HS-5 (cell line): ENCODE data around the gene USP36.

ENCODE experiments used
- DNase-seq: peaks from one replicate; pipeline ENCODE4 v3.0.0-alpha.2; 2012; ENCODE audit warnings: low read depth

The USP36 gene

DNA sequence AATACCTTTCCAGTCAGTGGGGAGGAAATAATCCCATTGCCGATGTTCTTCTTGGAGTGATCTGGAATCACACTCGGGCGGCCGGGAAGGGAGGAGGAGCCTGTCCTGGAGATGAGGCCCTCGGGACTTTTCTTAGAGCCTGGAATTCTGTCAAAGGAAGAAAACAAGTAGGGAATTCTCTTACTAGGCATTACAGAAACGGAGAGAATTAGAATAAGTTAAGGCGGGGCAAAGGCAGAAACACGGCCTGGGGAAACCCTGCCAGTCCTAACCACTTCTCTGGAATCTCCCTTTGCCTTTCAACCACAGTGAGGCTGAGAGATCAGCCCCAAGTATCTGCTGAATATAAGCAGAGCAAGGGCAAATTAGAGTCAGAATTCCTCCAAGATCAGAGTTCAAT lies 27.8 kb downstream of the USP36 start:
- no peak for DNase-seq

DNA sequence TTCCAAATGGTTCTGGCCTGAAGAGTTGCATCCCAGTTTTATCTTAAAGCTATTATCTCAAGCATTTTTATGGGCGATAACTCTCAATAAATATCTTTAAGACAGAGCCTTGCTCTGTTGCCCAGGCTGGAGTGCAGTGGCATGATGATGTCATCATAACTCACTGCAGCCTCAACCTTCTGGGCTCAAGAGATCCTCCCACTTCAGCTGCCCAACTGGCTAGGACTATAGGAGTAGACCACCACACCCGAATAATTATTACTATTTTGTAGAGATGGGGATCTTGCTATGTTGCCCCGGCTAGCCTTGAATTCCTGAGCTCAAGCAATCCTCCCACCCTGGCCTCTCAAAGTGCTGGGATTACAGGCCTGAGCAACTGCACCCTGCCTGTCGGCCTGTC lies 32.5 kb downstream of the USP36 start:
- no peak for DNase-seq

DNA sequence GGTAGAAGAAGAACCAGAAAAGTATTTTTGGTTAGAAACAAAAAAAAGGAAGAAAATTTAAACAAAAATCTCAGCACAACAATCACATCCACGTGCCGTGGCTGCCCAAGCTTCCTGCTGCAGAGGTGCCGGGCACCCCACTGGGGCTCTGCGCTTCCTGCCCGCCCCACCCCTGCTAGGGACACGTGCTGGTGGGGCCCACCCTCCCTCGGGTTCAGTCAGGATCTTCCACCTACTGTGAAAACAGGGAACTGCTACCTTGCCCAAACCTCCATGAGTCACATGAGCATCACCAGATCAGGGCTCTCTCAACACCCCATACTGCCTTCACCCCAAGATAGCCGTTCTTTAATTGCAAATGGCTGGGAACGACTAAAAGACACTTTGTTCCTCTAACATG lies 34.2 kb downstream of the USP36 start:
- no peak for DNase-seq

DNA sequence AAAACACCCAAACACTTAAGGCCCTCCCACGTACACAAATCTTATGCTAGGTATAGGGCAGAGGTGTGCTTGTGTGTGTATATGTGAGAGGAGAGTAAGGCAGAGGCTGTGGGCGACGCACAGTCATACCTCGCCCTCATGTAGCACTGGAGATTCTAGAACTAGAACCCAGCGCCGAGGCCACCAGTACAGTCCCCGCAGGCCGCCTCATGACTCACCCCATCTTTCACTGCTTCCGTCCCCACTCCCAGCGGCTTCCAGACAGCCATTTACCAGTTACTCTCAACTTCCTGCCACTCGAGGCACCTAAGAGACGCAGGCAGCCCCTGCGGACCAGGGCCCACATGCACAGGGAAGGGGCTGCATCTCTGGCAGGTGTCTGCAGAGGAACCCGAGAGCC lies 35.3 kb downstream of the USP36 start:
- DNase-seq, result no peak

DNA sequence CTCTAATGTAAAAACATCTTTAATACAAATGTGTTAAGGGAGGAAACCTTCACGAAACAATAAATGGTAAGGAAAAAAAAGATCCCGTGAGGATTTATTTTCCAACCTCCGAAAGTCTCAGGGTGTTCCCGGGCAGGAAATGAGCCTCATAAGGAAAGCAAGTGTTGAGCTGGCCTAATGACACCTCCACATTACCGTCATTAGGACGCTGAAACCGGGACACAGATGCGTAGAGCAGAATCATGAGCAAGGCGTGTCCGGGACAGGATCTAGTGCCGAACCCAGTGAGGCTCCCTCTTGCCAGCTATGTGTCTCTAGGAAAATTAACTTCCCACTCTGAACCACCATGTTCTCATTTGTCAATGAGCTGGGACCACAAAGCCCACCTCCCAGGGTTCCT lies 35.8 kb downstream of the USP36 start:
- no peak for DNase-seq

DNA sequence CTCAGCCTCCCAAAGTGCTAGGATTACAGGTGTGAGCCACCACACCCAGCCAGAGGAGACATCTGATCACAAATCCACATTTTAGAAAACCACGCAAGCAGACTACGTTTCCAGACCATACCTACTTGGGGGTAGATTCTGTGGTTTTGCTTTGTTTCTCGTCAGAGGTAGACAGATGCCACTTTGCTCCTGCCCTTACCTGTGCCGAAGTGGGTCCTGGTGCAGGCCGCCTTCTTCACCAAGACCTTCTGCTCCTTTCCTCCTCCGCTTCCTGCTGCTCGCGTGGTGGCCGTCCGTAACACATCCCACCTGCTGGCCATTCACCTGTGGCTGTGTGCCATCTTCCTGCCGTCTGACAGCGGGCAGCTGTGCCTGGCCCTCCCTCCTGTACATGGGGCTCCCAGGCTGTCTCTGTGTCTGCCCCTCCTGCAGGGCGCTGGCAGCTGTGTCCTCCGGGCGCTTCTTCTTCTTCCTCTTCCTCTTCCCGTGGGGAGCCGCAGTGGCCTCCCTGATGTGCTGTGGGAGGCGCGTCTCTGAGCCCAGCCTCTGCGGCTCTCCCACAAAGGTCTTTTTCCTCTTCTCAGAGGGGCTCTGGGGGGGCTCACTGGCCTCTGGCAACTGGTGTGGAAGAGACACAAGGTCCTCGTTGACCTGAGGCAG lies 37.3 kb downstream of the USP36 start:
- no peak for DNase-seq

DNA sequence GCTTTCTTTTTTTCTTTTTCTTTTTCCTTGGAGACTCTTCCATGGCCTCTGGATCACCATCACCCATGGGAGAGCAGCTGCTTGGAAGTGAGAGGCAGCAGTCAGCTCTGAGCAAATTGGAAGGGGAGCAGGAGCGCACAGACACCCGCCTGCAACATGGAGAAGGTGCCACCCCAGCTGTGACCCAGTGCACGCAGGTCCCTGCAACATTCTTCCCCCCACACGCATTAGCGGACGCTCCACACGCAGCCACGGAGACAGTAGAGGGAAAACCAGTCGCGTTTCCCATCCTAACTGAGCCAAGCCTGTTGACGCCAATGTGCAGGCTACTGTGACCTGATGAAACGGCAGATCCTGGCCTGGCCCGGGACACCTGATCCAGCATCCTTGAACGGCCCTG lies 38.2 kb downstream of the USP36 start:
- DNase-seq, result no peak

DNA sequence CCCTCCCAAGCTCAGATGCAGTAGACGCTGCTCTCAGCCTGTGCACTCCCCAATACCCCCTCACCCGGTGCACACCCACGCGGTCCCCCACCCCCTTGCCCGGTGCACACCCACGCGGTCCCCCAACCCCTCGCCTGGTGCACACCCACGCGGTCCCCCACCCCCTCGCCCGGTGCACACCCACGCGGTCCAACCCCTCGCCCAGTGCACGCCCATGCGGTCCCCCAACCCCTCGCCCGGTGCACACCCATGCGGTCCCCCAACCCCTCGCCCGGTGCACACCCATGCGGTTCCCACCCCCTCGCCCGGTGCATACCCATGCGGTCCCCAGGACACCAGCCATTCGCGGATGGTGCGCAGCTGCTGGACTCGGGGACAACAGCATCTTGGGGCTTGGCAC lies 38.6 kb downstream of the USP36 start:
- DNase-seq, result no peak

DNA sequence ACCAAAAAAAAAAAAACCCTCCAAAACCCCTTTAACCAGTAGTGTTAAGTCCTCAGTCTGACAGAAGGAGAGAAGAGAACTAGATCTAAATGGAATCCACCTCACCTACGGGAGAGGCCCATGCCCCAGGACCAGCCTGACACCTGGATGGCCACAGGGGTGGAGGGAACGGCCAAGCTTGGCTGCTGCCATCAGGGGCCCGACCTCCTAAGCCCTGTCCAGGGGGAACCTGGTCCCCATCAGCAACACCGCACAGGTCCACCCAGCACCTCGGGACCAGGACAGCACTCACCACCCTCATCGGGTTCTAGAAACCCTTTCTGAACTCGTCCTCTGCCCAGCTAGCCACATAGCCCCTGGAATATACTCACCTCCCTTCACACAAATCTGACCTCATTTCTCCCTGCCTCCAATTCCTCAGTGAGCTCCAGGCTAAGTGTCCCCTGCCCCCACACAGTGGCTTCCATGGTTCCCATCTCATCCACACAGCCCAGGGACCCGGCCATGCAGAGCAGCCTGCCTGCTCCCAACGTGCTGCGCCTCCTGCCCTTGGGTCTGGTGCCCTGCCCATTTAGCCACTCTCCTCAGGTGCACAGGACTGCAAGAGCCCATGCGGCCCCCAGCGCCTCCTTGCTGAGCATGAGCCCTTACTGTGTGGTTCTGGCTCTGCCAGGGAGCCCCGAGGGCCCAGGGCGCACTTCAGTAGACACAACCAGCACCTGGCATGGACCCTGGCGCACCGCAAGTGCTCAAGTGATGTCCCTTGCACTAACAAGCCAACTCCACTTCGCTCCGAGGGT lies 40.3 kb downstream of the USP36 start:
- DNase-seq, result no peak

DNA sequence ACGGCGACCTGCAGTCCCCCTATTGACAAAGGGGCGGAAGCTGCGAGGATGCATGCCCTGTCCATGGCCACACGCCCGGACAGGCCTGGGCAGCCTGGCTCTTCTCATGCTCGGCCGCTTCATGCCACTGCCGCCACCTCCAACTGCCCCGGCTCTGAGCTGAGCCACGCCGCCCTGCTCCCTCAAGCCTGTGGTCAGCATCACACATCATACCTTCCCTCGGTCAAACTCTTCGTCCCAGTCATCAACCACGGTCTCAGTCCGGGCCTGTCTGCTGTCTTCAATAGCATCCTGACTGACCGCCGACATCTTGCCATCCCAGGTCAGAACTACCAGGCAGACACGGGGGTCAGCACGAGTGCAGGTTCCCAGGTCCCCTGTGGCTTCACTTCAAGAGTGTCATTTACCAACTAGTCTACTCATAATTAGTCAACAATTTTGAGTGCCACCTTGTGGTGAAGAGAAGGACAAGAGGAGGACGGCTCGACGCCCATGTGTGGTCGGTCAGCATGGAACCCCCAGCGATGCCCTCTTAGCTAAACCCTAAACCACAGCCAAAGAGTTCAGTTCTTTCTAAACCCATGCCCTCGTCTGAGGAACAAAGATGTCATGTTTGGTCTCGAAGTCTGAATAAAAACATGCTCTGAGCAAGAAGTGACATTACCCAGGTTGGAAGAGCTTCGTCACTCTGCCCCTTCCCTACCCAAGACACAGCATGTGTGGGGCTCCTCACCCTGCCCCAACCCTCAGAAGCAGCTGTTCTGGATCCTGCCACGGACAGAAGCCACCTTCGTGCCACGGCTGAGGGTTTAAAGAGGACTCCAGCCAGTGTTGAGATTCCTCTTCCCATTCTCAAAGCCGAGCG lies 41.7 kb downstream of the USP36 start:
- DNase-seq, result no peak

DNA sequence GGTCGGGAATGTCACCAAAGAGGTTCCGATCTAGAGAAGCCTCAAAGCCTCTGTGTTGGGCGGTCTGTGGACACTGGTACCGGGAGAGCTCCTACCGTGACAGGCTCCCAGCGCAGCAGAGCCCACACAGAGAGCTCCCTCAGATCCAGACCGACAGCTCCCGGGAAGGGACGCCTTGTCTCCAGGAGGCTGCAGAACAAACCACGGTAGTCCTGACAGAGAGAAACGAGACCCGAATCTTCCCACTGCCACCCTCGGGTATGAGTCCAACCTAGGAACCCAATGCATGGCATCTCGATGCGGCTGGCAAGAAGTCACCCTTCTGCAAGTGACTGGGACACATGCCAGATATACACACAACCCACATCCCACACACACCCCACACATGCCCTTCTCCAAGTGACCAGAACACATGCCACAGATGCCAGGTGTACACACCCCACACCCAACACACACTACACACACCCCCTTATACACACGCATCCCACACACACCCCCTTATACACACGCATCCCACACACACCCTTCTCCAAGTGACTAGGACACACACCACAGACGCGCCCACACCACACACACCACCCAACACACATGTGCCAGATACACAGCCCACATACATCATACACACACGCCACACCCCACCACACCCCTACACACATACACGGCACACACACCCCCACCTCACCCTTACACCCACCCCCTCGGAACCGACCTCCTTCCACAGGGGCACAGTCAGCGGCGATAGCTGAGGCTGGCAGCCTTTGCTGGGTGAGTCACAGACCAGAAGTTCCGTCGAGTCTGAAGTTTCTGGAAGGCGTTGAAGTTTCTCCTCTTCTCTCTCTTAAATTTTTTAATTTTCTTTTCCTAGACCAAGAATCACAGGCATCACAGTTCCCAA lies 42.7 kb downstream of the USP36 start:
- DNase-seq, result no peak

DNA sequence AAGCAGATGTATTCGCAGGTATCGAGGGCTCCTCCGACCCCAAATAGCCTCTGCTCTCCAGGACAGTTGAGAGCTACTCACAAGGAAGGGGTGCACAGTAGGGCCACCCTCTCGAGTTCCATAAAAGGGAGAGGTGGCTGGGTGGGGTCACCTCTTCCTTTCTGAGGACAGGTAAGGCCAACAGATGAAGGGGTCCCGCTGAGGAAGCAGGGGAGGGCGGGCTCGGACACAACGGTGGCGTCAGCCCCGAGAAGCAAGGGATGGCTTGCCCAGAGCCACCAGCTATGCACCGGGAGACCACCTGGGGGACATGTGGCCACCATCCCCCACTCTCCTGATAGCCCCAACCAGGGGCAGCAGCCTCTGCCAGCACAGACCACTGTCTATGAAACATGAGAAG lies 43.4 kb downstream of the USP36 start:
- DNase-seq, result no peak

DNA sequence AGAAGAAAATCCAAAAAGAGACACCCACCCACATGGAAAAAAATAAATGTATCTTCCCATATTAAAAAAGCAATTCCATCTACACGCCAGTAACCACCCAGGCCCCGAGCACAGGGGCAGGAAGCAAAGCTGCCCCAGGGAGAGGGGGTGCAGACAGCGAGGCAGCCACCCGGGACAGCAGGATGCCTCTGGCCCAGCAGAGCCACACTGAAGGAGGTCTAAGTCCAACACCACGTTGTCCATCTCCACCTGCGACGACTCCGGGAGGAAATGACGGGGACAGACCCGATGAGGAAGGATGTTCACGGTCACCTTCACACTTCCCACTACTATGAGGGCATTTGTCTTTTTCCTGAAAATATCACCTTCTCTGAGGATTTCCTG lies 44.1 kb downstream of the USP36 start:
- no peak for DNase-seq

DNA sequence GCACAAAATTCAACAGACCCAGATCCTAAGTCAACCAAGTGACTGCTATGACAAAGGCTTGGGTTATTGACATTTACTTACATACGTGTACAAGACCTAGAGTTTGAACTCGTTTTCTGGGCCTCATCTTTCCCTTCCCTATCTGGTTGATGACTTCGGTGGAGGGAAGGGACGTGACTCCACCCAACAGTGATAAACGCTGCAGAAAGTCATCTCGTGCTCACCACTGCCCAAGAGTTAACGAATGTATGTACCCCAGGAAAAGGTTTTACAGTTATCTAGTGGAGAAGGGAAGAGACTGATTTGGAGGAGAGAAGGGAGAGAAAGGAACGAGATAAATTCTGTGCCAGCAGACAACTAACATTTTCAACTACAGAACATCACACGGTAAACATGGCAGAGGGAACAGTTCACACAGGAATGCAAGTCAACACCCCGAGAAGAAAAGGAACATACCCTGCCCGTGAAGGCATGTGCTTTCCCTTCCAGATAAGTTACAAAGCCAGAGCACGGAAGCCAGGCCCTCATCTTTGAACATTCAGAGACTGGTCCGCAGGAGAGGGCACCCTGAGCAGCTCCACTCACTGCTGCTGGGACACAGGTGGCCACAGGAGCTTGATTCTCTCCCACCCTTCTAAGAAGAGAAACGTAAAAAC lies 44.6 kb downstream of the USP36 start:
- DNase-seq, result no peak

DNA sequence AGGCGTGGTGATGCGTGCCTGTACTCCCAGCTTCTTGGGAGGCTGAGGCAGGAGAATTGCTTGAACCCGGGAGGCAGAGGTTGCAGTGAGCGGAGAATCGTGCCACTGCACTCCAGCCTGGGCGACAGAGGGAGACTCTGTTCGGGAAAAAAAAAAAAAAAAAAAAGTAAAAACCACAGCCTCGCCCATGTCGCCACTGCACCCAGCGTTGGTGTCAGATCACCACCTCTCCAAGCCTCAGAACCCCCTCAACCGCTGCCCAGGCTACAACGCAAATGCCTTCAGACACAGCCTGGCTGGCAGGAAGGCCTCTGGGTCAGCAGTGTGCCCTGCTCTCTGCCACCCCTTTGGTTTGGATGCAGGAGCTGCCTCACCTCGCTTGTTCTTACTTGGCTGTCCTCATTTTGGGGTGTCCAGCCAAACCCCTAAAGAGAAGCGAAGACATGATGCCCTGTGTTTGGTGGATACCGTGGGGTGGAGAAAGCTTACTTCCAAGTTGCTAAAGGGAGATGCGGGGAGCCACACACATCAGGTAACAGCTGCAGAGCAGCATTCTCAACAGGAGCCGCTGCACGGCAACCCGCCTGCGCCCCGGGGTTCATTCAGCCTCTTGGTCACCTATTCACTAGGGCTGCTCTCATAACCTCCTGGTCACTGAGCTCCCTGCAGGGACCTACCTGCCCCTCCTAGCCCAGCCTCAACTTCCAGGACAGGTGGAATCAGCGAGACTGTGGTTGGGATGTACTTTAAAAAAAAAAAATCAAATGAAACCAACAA lies 45.6 kb downstream of the USP36 start:
- DNase-seq, result no peak

DNA sequence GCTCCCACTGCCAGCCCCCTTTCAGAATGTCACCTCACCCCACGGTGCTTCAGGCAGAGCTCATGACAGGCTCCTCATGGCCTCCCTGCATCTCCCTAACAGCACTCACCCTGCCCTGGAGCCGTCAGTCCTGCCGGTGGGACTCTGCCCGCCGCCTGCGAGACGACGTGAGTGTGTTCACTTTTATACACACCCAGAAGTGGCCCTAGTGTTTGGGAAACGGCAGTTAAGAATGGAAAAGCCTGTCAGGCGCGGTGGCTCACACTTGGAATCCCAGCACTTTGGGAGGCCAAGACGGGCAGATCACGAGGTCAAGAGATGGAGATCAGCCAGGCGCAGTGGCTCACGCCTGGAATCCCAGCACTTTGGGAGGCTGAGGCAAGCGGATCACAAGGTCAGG lies 46.2 kb downstream of the USP36 start:
- DNase-seq, result no peak

DNA sequence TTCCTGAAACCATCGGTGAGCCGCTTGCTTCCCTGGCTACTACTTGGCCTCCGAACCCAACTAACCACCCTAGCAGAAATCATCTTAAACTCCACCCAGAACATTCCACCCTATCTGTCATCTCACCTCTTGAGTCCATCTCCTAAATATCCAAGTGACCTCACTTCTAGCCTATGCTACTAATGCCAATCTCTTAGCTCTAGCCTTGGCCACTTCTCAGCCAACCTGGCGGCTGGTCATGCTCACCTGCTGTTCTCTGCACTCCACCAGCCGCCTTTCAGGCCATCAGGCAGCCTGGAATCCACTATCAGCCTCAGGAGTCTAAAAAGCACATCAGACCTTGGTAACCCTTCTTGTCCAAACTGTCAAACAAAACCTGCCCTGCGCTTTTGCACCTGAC lies 46.6 kb downstream of the USP36 start:
- no peak for DNase-seq

DNA sequence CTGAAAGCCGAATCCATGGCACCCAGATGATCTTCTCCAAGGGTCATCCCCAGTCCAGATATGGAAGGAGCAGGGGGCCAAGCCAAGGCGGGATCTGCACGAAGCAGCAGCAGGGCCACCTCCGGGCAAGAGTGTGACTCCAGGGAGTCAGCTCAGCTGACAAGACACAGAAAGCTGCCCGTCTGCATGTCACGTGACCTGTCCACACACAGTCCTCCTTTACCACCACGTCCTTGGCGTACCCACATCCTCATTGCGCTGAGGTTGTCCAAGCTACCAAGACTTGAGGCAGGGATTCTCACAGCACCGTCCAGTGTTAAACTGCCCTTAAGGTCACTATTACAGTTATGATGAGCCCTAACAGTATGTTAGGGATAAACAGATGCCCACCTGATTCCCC lies 47.2 kb downstream of the USP36 start:
- DNase-seq, result no peak

DNA sequence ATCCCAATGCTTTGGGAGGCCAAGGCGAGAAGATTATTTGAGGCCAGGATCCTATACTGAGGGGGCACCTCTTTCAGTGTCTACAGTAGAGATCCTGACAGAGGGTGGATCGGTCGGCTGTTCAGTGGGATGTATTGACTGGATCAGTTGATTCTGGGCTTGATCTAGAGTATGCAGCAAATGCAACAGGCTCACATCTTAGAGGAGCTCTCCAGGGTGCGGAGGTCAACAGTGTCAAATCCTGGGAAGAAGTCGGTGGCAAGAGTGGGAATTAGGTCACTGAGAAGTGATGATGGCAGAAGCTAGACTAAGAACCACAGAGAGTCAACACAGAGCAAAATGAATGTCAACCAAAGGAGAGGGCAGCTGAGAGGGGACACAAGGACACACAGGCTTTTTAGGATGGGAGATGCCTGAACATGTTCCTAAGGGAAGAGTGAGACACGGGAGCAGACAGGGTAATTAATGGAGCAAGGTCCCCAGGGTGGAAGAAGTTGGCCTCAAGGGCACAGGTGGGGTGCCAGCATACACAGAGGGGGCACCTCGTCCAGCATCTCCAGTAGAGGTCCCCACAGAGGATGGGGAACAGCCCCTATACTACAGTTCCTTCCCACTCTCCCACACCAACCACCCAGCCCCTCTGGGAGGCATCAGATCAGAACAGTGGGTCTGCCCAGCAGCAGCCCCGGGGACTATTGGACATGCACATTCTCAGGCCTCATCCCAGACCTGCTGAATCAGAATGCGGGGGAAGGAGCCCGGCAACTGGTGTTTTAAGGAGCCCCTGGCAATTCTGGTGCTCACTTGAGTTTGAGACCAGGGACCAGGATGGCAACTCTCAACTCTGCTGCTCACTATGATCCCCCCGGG lies 48.5 kb downstream of the USP36 start:
- DNase-seq, result no peak

DNA sequence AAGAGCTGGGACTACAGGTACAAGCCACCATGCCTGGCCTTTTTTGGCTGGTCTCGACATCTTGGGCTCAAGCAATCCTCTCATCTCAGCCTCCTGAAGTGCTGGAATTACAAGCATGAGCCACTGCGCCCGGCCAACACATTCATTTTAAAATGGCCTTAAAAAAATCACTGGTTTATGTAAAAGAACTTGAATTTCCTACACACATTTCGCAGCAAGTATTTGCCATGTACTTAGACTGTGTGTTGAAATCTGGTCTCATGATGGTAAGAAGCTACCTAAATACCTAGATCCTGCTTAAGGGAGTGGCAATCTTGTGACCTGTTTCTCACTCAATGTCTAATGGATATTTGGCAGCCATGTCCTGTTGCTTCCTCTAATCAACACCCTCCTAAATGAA lies 50.1 kb downstream of the USP36 start:
- DNase-seq, result no peak
